ENCODE data around the gene KLK11.

DNA sequence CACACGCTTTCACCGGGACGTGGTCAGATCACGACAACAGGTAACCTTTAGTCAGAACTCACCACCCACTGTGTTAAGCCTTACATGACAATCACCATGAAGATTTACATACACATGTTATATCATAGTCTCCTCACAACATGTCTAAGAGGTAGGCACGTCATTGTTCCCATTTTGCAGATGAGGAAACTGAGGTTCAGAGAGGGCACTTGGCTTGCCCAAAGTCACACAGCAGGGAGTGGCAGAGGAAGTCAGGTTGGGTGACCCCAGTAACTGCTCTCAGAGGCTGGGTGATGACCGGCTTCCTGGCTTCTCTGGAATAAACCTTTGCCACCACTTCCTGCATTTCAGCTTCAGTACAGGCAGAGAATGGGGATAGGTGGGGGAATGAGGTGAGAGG is 12.2 kb downstream of the KLK11 start:
- no peak for TF ChIP-seq CTCF (IDR thresholded peaks at IDR 0.05)
- no peak for TF ChIP-seq EP300 (IDR thresholded peaks at IDR 0.05)

Measured in tibial nerve (tissue), 4 donors.